Measurements from ENCODE around the gene HGFAC.

GRCh38 chr4:3405176-3405575 is 36.6 kb upstream of the HGFAC start:
- TF ChIP-seq POLR2A (IDR thresholded peaks at IDR 0.05): no peak
- TF ChIP-seq CTCF (IDR thresholded peaks at IDR 0.05): no peak
- no peak for TF ChIP-seq POLR2AphosphoS5 (IDR thresholded peaks at IDR 0.05)

All from suprapubic skin (tissue), 4 donors.